ENCODE data around the gene SCARB2.

DNA sequence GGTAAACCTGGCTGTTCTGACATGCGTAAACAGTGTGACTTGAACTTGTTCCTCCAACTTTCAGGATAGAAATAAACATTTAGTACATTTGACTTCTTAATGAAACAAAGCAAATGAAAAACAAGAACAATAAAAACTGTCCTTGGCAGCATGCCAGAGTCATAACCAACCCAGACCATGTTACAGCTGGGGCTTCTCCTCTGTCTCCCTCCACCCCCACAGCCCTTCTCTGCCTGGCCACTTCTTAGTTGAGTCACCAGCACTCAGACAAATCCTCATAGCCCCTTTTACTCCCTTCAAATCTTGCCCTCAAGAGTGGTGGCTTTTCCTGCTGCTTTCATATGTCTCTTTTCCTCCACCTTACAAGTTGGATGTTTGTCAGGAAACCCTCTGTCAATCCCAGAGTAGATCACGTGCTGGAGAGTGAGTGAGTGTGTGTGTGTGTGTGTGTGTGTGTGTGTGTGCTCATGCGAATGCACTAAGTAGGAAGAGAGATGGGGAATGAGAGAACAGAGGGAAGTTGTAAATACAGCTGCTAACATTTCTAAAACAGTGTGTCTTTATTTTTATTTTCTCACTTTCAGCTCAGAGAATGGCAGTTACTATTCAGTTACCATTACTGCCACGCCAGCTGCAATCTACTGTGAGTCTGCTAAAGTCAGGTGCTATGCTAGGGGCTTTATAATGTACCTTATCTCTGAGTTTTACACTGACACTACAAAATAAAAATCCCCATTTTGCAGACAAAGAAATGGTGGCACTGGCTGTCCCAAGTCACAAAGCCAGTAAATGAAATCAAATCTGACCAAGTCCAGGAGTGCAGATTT is 15.0 kb downstream of the SCARB2 start:
- TF ChIP-seq EZH2 (IDR thresholded peaks at IDR 0.05; ENCODE audit: low read depth, unreplicated experiment) (no peak), POLR2AphosphoS5 (IDR thresholded peaks at IDR 0.05; ENCODE audit: low read depth) (no peak), EZH2phosphoT487 (IDR thresholded peaks at IDR 0.05; ENCODE audit: unreplicated experiment) (no peak), CREB1 (CRISPR knock-in tag; IDR thresholded peaks at IDR 0.05; ENCODE audit: low read depth) (no peak), NANOG (IDR thresholded peaks at IDR 0.05; ENCODE audit: borderline replicate concordance) (no peak), ZNF331 (CRISPR knock-in tag; IDR thresholded peaks at IDR 0.05; ENCODE audit: low read depth) (no peak)
- TF ChIP-seq, protein P1, sequence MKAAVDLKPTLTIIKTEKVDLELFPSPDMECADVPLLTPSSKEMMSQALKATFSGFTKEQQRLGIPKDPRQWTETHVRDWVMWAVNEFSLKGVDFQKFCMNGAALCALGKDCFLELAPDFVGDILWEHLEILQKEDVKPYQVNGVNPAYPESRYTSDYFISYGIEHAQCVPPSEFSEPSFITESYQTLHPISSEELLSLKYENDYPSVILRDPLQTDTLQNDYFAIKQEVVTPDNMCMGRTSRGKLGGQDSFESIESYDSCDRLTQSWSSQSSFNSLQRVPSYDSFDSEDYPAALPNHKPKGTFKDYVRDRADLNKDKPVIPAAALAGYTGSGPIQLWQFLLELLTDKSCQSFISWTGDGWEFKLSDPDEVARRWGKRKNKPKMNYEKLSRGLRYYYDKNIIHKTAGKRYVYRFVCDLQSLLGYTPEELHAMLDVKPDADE (IDR thresholded peaks at IDR 0.05) = no peak
- TF ChIP-seq, protein P2, sequence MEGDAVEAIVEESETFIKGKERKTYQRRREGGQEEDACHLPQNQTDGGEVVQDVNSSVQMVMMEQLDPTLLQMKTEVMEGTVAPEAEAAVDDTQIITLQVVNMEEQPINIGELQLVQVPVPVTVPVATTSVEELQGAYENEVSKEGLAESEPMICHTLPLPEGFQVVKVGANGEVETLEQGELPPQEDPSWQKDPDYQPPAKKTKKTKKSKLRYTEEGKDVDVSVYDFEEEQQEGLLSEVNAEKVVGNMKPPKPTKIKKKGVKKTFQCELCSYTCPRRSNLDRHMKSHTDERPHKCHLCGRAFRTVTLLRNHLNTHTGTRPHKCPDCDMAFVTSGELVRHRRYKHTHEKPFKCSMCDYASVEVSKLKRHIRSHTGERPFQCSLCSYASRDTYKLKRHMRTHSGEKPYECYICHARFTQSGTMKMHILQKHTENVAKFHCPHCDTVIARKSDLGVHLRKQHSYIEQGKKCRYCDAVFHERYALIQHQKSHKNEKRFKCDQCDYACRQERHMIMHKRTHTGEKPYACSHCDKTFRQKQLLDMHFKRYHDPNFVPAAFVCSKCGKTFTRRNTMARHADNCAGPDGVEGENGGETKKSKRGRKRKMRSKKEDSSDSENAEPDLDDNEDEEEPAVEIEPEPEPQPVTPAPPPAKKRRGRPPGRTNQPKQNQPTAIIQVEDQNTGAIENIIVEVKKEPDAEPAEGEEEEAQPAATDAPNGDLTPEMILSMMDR (conservative IDR thresholded peaks at IDR 0.05; ENCODE audit: low read depth in 2 of 2) = no peak
- TF ChIP-seq, protein P3, sequence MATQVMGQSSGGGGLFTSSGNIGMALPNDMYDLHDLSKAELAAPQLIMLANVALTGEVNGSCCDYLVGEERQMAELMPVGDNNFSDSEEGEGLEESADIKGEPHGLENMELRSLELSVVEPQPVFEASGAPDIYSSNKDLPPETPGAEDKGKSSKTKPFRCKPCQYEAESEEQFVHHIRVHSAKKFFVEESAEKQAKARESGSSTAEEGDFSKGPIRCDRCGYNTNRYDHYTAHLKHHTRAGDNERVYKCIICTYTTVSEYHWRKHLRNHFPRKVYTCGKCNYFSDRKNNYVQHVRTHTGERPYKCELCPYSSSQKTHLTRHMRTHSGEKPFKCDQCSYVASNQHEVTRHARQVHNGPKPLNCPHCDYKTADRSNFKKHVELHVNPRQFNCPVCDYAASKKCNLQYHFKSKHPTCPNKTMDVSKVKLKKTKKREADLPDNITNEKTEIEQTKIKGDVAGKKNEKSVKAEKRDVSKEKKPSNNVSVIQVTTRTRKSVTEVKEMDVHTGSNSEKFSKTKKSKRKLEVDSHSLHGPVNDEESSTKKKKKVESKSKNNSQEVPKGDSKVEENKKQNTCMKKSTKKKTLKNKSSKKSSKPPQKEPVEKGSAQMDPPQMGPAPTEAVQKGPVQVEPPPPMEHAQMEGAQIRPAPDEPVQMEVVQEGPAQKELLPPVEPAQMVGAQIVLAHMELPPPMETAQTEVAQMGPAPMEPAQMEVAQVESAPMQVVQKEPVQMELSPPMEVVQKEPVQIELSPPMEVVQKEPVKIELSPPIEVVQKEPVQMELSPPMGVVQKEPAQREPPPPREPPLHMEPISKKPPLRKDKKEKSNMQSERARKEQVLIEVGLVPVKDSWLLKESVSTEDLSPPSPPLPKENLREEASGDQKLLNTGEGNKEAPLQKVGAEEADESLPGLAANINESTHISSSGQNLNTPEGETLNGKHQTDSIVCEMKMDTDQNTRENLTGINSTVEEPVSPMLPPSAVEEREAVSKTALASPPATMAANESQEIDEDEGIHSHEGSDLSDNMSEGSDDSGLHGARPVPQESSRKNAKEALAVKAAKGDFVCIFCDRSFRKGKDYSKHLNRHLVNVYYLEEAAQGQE (IDR thresholded peaks at IDR 0.05; ENCODE audit: unreplicated experiment) = no peak
